ENCODE data around the gene KRTAP9-8. TPM values are rescaled to one million over a fixed set of nuclear protein-coding genes. Genes with fewer than 3 reads are reported as not detected.
"Not testable (repeated sequence)": the region's sequence is repeated elsewhere in the genome, so short reads cannot be mapped to it uniquely, and the experiment has no call there.

KRTAP9-8 gene
- total RNA-seq, 4 donors from 2014 or later, result not detected

DNA sequence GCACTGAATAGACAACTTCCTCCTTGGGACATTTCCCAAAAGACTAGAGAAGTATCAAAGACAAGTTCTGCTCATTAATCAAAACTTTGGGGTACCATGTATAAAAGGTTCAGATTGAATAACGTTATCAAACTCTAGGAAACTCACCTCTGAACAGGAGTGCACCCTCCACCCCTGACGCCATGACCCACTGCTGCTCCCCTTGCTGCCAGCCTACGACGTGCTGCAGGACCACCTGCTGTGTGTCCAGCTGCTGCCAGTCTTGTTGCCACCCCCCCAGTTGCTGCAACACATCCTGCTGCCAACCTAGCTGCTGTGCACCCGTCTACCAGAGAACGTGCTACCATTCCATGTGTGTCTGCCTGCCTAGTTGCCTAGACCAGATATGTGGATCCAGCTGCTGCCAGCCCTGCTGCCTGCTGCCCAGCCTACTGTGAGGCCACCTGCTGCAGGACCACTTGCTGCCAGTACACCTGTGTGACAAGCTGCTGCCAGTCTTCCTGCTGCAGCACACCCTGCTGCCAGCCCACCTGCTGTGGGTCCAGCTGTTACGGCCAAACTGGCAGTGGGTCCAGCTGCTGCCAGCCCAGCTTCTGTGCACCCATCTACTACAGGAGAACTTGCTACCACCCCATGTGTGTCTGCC lies 25.2 kb upstream of the KRTAP9-8 start:
- Histone ChIP-seq H3K27ac (no peak overlapping the region), H3K4me1 (no peaks in the 10 kb centered on the region), H3K27me3 (no peaks in the 10 kb centered on the region), H3K4me3 (no peak overlapping the region), H3K36me3 (no peaks in the 10 kb centered on the region), H3K9me3 (no peaks in the 10 kb centered on the region)
- WGBS, 2 donors, result 70 to 78% methylated on average over 6 to 7 of the region's 7 CpGs
- TF ChIP-seq EP300 (IDR thresholded peaks at IDR 0.05) (no peak), POLR2A (IDR thresholded peaks at IDR 0.05) (no peak)
- TF ChIP-seq, protein P1, sequence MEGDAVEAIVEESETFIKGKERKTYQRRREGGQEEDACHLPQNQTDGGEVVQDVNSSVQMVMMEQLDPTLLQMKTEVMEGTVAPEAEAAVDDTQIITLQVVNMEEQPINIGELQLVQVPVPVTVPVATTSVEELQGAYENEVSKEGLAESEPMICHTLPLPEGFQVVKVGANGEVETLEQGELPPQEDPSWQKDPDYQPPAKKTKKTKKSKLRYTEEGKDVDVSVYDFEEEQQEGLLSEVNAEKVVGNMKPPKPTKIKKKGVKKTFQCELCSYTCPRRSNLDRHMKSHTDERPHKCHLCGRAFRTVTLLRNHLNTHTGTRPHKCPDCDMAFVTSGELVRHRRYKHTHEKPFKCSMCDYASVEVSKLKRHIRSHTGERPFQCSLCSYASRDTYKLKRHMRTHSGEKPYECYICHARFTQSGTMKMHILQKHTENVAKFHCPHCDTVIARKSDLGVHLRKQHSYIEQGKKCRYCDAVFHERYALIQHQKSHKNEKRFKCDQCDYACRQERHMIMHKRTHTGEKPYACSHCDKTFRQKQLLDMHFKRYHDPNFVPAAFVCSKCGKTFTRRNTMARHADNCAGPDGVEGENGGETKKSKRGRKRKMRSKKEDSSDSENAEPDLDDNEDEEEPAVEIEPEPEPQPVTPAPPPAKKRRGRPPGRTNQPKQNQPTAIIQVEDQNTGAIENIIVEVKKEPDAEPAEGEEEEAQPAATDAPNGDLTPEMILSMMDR (IDR thresholded peaks at IDR 0.05), result no peak
- DNase-seq (ENCODE audit: low spot score in 2 of 2), result no peak

DNA sequence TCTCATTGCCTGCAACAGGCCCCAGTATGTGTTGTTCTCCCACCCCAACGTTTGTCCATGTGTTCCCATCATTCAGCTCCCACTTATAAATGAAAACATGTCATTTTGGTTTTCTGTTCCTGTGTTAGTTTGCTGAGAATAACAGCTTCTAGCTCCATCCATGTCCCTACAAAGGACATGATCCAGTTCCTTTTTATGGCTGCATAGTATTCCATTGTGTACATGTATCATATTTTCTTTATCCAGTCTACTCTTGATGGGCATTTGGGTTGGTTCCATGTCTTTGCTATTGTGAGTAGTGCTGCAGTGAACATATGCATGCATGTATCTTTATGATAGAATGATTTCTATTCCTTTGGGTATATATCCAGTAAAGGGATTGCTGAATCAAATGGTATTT lies 22.1 kb upstream of the KRTAP9-8 start:
- 68 to 90% methylated on average over 1 of the region's 1 CpG for WGBS, 2 donors
- Histone ChIP-seq H3K4me3 (no peak overlapping the region), H3K27ac (no peak overlapping the region), H3K9me3 (no peaks in the 10 kb centered on the region), H3K36me3 (no peaks in the 10 kb centered on the region), H3K4me1 (no peaks in the 10 kb centered on the region), H3K27me3 (no peaks in the 10 kb centered on the region)
- DNase-seq (ENCODE audit: low spot score in 2 of 2), result no peak
- TF ChIP-seq EP300 (IDR thresholded peaks at IDR 0.05) (no peak), POLR2A (IDR thresholded peaks at IDR 0.05) (no peak)
- TF ChIP-seq, protein P1 (IDR thresholded peaks at IDR 0.05), result no peak

DNA sequence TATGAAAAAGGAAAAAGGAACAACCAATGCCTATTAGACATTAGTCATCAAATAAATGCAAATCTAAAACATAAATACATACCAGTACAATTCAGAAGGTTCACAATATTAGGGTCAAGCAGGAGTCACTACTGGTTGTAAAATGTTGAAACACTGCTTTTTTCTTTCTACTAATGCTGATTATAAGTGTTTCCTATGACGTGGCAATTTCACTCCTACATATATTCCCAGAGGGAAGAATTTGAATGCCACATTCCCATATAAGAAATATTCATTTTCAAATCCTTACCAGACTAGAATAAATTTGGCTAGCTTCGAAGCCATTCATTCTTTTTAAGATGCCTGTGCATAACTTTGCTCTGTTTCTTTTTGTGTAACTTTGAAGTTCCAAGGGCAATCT lies 14.0 kb upstream of the KRTAP9-8 start:
- H3K27me3 ChIP-seq, result no peaks in the 10 kb centered on the region
- H3K4me1 ChIP-seq, result no peaks in the 10 kb centered on the region
- H3K4me3 ChIP-seq, result no peak overlapping the region
- no peak for DNase-seq (ENCODE audit: low spot score in 2 of 2)
- H3K36me3 ChIP-seq, result no peaks in the 10 kb centered on the region
- TF ChIP-seq EP300 (IDR thresholded peaks at IDR 0.05) (no peak), POLR2A (IDR thresholded peaks at IDR 0.05) (no peak)
- TF ChIP-seq, protein P1 (IDR thresholded peaks at IDR 0.05), result no peak
- no peaks in the 10 kb centered on the region for H3K9me3 ChIP-seq
- 40 to 45% methylated on average over 2 of the region's 2 CpGs for WGBS, 2 donors
- H3K27ac ChIP-seq, result no peak overlapping the region

DNA sequence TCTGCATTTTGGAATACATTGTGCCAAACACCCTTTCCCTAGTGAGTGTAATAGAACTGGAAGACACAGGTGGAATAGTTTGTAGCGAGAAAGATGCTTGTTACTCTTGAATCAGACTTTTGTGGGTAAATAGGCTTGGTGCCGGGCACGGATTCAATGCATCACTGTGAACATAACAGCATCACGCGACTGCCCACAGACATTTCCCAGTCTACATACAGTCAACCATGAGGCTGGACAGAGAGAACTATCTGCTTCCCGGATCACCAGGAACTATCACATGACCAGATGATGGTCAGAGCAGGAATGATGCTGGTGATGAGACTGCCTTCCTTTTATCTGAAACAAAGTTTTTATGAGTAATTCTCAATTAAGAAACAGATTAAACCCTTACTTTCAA lies 11.7 kb upstream of the KRTAP9-8 start:
- 90 to 95% methylated on average over 6 of the region's 6 CpGs for WGBS, 2 donors

DNA sequence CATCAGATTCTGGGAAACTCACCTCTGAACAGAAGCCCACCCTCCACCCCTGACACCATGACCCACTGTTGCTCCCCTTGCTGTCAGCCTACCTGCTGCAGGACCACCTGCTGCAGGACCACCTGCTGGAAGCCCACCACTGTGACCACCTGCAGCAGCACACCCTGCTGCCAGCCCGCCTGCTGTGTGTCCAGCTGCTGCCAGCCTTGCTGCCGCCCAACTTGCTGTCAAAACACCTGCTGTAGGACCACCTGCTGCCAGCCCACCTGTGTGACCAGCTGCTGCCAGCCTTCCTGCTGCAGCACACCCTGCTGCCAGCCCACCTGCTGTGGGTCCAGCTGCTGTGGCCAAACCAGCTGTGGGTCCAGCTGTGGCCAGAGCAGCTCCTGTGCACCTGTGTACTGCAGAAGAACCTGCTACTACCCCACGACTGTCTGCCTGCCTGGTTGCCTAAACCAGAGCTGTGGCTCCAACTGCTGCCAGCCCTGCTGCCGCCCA lies 11.2 kb upstream of the KRTAP9-8 start, which contains the start of gene KRTAP9-2:
Gene KRTAP9-2 (plus strand): TSS at position 51 of the 498 bp plus-strand sequence. CDS start 7 bp downstream, at position 58.
- not testable (repeated sequence) for H3K27ac ChIP-seq; H3K27me3 ChIP-seq; H3K4me3 ChIP-seq; H3K36me3 ChIP-seq; H3K9me3 ChIP-seq; DNase-seq (ENCODE audit: low spot score in 2 of 2); H3K4me1 ChIP-seq
- WGBS, 2 donors, result 58% methylated on average over 3 of the region's 4 CpGs; no CpG with 5 or more reads in 1 of the 2 donors

More for the DNA sequence above, 11.7 kb upstream of the KRTAP9-8 start:
- no peak for TF ChIP-seq POLR2A (IDR thresholded peaks at IDR 0.05)
- no peak overlapping the region for H3K4me3 ChIP-seq
- no peak overlapping the region for H3K27ac ChIP-seq
- H3K36me3 ChIP-seq, result no peaks in the 10 kb centered on the region
- H3K4me1 ChIP-seq, result no peaks in the 10 kb centered on the region
- H3K9me3 ChIP-seq, result no peaks in the 10 kb centered on the region
- DNase-seq (ENCODE audit: low spot score in 2 of 2), result no peak
- H3K27me3 ChIP-seq, result no peaks in the 10 kb centered on the region

DNA sequence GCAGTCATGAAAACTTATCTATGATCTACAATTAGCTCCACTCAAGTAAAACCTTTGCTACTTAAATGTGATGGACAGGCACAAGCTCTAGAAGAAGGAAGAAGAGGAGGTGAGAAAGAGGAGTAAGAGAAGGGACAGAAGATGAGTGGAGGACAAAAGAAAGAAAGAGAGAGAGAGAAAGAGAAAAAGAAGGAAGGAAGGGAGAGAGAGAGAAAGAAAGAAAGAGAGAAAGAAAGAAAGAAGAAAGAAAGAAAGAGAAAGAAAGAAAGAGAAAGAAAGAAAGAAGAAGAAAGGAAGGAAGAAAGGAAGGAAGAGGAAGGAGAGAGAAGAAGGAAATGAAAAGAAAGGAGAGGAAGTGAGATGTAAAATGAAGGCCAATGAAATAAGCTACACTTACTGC lies 7.7 kb upstream of the KRTAP9-8 start:
- DNase-seq (ENCODE audit: low spot score in 2 of 2), result no peak
- H3K4me3 ChIP-seq, result no peak overlapping the region
- TF ChIP-seq, protein P1 (IDR thresholded peaks at IDR 0.05), result no peak
- no peak for TF ChIP-seq POLR2A (IDR thresholded peaks at IDR 0.05)
- no peak for TF ChIP-seq EP300 (IDR thresholded peaks at IDR 0.05)
- no peak overlapping the region for H3K27ac ChIP-seq
- peaks cover 0 to 7% of the 10 kb centered on the region in 2 donors for H3K27me3 ChIP-seq
- H3K4me1 ChIP-seq, result no peaks in the 10 kb centered on the region
- no peaks in the 10 kb centered on the region for H3K36me3 ChIP-seq
- H3K9me3 ChIP-seq, result no peaks in the 10 kb centered on the region

Measured in tibial nerve (tissue), 4 donors.